Measurements from ENCODE around the gene KRT80. TPM values are rescaled to one million over a fixed set of nuclear protein-coding genes. Genes with fewer than 3 reads are reported as not detected.
A peak's percentile ranks its signal among the peaks of the same experiment; 100 is the strongest.

KRT80 gene
- polyA plus RNA-seq, 2 of the 4 experiments (the other 2 are of a cell fraction) = 38.3 to 63.1 TPM

- FAIRE-seq (no peak), DNase-seq (ENCODE audit: low read depth in 1 of 2, low spot score in 1 of 2) (no peak), ATAC-seq (peak in 1 of 2 experiments; percentile 8; a peak in 3 of 6 replicates)
- CTCF ChIA-PET = interaction anchor here (0.7 to 3.7 kb wide), 9 partner anchors 8 to 704 kb away, joined by 3 to 21 read pairs (median 4); no protein-coding TSS in a partner anchor
- H3K27ac ChIP-seq = peak overlapping the region; percentile 52 to 85
- TF ChIP-seq FOSB (CRISPR knock-in tag; IDR thresholded peaks at IDR 0.05) = 0 out of 2 replicates have a peak, but pooled peaks have one; percentile 25
- TF ChIP-seq HDAC2 (IDR thresholded peaks at IDR 0.05) = no peak
- peaks cover 45% of the 10 kb centered on the region for H3K4me1 ChIP-seq
- H3K4me2 ChIP-seq = no peak overlapping the region
- no peaks in the 10 kb centered on the region for H3K9me3 ChIP-seq
- POLR2A ChIA-PET = no interaction called here
- 67% methylated on average over 20 of the region's 20 CpGs for WGBS (ENCODE audit: missing lambda C conversion rate)
- no peak overlapping the region for H3K4me3 ChIP-seq
Measured at GRCh38 chr12:52175371-52176350, 16.2 kb downstream of the KRT80 start.

GRCh38 chr12:52173526-52173925 lies 18.3 kb downstream of the KRT80 start:
- DNase-seq (ENCODE audit: low read depth in 1 of 2, low spot score in 1 of 2) (no peak), ATAC-seq (no peak), FAIRE-seq (no peak)
- H3K27ac ChIP-seq = peak overlapping the region in 1 of 2 experiments; percentile 85; a peak in 3 of 6 replicates
- WGBS (ENCODE audit: missing lambda C conversion rate) = 91% methylated on average over 20 of the region's 20 CpGs
- ChIA-PET POLR2A (no interaction called here), CTCF (interaction anchor here (0.8 to 4.3 kb wide), 9 partner anchors 16 to 707 kb away, joined by 3 to 20 read pairs (median 6); partner anchors contain the start of gene KRT7)
- H3K4me1 ChIP-seq = peaks cover 67% of the 10 kb centered on the region
- no peak overlapping the region for H3K4me2 ChIP-seq
- H3K4me3 ChIP-seq = no peak overlapping the region
- no peaks in the 10 kb centered on the region for H3K9me3 ChIP-seq
- TF ChIP-seq HES2 (IDR thresholded peaks at IDR 0.05) (no peak), ELK1 (IDR thresholded peaks at IDR 0.05; ENCODE audit: low read depth, low read length) (no peak), NFE2L2 (conservative IDR thresholded peaks at IDR 0.05; ENCODE audit: low read length) (no peak), HDAC2 (IDR thresholded peaks at IDR 0.05) (no peak), ZC3H11A (IDR thresholded peaks at IDR 0.05) (no peak)

- Histone ChIP-seq H3K27ac (peak overlapping the region in 1 of 2 experiments; percentile 85; a peak in 3 of 6 replicates), H3K4me1 (peaks cover 72% of the 10 kb centered on the region), H3K9me3 (no peaks in the 10 kb centered on the region), H3K4me2 (no peak overlapping the region), H3K4me3 (no peak overlapping the region)
- ChIA-PET POLR2A (interaction anchor here (1.2 kb wide), 1 partner anchor 60 kb away, joined by 5 read pairs; the partner anchor contains the start of gene KRT7), CTCF (interaction anchor here (1.1 to 4.3 kb wide), 11 partner anchors 15 to 707 kb away, joined by 3 to 20 read pairs (median 6); partner anchors contain the start of gene KRT7)
- TF ChIP-seq RNF2 (IDR thresholded peaks at IDR 0.05; ENCODE audit: borderline replicate concordance, low read depth) (no peak), E2F6 (IDR thresholded peaks at IDR 0.05; ENCODE audit: borderline replicate concordance, low read depth) (no peak), EP300 (IDR thresholded peaks at IDR 0.05) (no peak), HDAC2 (IDR thresholded peaks at IDR 0.05) (no peak), SMC3 (IDR thresholded peaks at IDR 0.05) (no peak), MAZ (IDR thresholded peaks at IDR 0.05; ENCODE audit: borderline replicate concordance, low read depth, low read length) (no peak), CTCF (IDR thresholded peaks at IDR 0.05) (no peak), HOXA7 (CRISPR knock-in tag; IDR thresholded peaks at IDR 0.05) (no peak), HEYL (CRISPR knock-in tag; IDR thresholded peaks at IDR 0.05) (no peak), HMGXB4 (CRISPR knock-in tag; IDR thresholded peaks at IDR 0.05; ENCODE audit: borderline replicate concordance) (no peak), CEBPB (IDR thresholded peaks at IDR 0.05) (no peak), JUN (IDR thresholded peaks at IDR 0.05) (no peak)
- DNase-seq (ENCODE audit: low read depth in 1 of 2, low spot score in 1 of 2) (no peak), FAIRE-seq (no peak), ATAC-seq (no peak)
- WGBS (ENCODE audit: missing lambda C conversion rate) = 97% methylated on average over 11 of the region's 17 CpGs
Measured at GRCh38 chr12:52172956-52173355, 18.9 kb downstream of the KRT80 start.
